LNCaP clone FGC (cell line): ENCODE measurements around the gene SYCP2.

ENCODE experiments used
- DNase-seq: peaks from one replicate; pipeline ENCODE4 v3.0.0-alpha.2; 2011; ENCODE audit warnings: low read depth
- H3K4me3 ChIP-seq: 2 replicates; pipeline ENCODE4 v1.5.1; 2011; ENCODE audit warnings: mild to moderate bottlenecking, low read depth, low read length, control low read depth
- TF ChIP-seq, protein P1 (sequence below): IDR thresholded peaks from 2 replicates; pipeline ENCODE4 v1.5.1; 2012; ENCODE audit warnings: mild to moderate bottlenecking; ENCODE audit not compliant: control insufficient read depth, insufficient read depth; ENCODE audit errors: extremely low read depth

SYCP2 gene

DNA sequence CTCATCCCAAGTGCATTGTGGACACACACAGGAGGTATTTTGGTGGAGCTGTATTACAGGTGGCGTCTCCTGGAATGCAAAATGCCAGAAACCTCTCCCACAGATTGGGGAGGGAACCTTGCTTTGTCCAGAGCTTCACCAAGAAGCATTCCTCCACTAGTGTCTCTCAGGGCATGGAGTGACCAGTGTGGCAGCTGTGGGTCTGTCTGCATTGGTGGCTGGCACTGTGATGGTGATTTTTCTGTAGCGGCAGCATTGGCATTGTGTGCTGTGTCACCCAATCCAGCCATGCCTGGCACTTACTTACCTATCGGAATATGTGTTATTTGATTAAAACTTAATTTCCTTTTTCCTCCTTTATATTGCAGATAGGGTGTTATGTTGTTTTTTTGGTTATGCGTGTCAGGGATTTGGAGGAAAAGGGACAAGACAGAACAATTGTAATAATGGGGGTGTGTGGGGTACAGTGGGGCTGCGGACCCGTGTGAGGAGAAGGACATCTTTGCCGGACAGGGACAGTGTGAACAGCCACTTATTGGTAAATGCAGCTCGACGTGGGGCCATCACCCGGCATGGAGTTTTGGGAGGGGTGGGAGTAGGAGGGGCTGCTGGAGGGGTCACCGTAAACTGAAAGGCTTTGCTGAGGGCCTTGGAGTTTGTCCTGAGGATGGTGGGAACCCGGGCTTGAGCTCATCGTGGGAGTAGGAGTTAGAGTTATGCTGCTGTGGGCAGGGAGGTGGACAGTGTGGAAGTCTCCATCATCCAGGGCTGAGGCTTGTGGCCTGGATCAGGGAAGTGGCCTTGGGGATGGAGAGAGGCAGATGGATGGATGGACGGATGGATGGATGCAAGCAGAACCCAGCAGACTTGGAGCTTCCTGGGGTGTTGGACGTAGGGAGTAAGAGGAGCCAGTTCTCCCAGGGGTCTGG is 105.0 kb downstream of the SYCP2 start:
- TF ChIP-seq, protein P1, sequence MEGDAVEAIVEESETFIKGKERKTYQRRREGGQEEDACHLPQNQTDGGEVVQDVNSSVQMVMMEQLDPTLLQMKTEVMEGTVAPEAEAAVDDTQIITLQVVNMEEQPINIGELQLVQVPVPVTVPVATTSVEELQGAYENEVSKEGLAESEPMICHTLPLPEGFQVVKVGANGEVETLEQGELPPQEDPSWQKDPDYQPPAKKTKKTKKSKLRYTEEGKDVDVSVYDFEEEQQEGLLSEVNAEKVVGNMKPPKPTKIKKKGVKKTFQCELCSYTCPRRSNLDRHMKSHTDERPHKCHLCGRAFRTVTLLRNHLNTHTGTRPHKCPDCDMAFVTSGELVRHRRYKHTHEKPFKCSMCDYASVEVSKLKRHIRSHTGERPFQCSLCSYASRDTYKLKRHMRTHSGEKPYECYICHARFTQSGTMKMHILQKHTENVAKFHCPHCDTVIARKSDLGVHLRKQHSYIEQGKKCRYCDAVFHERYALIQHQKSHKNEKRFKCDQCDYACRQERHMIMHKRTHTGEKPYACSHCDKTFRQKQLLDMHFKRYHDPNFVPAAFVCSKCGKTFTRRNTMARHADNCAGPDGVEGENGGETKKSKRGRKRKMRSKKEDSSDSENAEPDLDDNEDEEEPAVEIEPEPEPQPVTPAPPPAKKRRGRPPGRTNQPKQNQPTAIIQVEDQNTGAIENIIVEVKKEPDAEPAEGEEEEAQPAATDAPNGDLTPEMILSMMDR, result no peak
- H3K4me3 ChIP-seq, result no peak overlapping the region
- DNase-seq, result no peak

- DNase-seq, result no peak
- no peak overlapping the region for H3K4me3 ChIP-seq
Observed at GRCh38 chr20:59827138-59828056, 106.0 kb downstream of the SYCP2 start.

DNA sequence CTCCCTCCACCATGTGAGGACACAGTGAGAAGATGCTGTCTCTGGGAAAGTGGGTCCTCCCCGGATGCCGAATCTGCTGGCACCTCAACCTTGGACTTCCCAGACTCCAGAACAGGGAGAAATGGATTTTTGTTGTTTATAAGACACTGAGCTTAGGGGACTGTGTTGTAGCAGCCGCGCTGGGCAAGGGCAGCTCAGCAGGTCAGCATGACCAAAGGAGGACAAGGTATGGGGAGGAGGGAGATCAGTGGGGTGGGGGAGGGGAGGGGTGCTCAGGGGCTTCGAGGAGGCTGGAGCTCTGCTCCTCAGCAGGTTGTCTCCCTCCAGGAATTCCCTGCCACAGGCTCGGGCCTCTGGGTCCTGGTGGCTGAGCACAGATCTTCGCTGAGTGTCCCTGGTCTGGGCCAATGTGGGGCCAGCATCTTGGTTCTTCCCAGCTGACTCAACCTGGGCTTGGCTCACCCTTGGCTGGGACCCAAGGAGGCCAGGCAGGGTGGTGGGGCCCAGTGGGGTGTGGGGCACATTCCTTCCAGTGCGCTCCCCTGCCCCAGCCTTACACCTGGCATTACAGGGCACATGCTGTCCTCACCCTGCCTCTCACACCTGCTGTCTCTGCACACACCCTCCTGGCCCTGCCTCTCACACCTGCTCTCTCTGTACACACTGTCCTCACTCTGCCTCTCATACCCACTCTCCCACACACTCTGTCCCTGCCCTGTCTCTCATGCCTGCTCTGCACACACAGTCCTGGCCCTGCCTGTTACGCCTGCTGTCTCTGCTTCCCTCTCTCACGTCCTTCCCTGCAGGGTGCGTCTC is 107.3 kb downstream of the SYCP2 start:
- TF ChIP-seq, protein P1, result no peak
- peak; percentile 74 for DNase-seq
- H3K4me3 ChIP-seq, result no peak overlapping the region

More at GRCh38 chr20:59827138-59828056, 106.0 kb downstream of the SYCP2 start:
- TF ChIP-seq, protein P1, result no peak

- TF ChIP-seq, protein P1, result no peak
- no peak overlapping the region for H3K4me3 ChIP-seq
- DNase-seq, result no peak
Observed at GRCh38 chr20:59825563-59825920, 107.9 kb downstream of the SYCP2 start.

DNA sequence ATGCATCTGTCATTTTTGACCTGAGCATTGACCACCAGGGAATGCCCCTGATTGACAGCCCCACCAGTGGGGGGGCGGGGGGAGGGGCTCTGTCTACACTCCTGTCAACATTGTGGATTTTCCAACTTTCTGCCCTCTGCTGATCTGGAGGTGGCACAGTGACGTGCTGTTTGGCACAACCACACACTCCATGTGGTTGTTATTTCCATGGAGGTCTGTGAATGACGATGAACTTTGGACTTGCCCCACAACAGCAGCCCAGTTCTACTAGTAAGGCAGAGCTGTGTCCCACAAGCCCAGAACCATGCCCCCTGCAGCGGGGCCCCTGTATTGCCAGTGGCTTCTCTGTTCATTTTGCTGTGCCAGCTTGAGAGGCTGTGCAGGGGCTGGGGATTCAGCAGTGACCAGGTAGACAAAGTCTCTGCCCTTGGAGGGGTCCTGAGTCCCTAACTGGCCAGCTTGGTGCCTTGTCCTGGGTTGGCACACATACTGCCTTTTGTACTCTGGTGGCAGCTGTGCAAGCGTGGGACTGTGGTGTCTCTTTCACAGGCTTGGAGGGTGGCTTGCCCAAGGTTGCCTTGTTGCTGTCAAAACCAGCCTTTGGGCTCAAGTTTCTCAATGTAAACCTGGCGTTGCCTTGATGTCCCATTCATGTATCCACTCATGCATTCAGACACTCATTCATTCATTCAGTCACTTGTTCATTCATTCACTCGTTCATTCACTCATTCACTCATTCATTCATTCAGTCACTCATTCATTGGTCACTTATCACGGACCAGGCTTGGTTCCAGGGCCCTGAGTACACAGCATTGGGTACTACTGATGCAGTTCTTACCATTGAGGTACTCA is 108.5 kb downstream of the SYCP2 start:
- no peak overlapping the region for H3K4me3 ChIP-seq
- TF ChIP-seq, protein P1, result no peak
- DNase-seq, result no peak
